Fibroblast of the conjunctiva (primary cell): ENCODE data around the gene OR2M3.
"Not testable (repeated sequence)": the region's sequence is repeated elsewhere in the genome, so short reads cannot be mapped to it uniquely, and the experiment has no call there.

Experiments used
- DNase-seq: peaks from one replicate; pipeline ENCODE4 v3.0.0-alpha.2; 2010; ENCODE audit warnings: low read depth

OR2M3 gene, protein sequence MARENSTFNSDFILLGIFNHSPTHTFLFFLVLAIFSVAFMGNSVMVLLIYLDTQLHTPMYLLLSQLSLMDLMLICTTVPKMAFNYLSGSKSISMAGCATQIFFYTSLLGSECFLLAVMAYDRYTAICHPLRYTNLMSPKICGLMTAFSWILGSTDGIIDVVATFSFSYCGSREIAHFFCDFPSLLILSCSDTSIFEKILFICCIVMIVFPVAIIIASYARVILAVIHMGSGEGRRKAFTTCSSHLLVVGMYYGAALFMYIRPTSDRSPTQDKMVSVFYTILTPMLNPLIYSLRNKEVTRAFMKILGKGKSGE

DNA sequence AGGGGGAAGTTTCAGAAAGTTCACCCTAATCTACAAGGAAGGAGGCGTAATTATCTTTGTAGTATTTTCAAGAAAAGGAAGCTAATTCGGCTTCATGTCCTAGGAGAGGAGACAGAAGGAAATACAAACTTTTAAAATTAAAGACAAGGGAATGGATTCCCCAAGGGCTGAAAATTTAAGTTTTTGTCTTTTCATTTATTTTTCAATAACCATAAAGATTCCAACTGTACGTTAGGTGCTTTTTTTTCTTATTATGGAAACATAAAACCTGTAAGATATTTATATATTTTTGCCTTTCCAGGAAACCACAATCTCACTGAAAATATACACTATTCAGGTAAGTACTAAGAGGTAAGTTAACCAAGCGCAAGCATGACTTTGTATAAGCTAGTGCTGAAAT, at the start of gene OR2M3:
TSS of gene OR2M3 (plus strand) at position 301 of the 400 bp plus-strand sequence. CDS start 5,803 bp downstream, outside the sequence.
- DNase-seq, result no peak

GRCh38 chr1:248152056-248152827, 44.8 kb upstream of the OR2M3 start:
- no peak for DNase-seq

DNA sequence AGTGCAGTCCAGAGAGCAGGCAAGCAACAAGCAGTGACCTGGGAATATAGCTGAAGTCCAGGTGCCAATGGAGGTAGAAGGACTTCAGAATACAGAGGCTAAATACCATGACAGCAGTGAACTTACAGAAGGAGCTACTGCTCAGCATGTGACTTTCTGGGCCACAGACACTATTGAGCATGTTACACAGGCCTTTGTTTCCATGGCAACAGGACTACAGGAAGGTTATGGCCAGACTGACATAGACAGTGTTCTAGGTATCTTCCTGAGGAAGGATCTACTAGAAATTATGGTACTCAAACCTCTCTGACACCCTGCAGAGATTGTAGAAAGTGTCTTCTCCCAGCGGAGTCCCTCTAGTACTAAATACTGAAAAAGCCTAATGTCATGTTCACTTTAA, 41.1 kb upstream of the OR2M3 start:
- DNase-seq, result no peak

GRCh38 chr1:248158758-248159157, 38.3 kb upstream of the OR2M3 start:
- DNase-seq, result no peak

DNA sequence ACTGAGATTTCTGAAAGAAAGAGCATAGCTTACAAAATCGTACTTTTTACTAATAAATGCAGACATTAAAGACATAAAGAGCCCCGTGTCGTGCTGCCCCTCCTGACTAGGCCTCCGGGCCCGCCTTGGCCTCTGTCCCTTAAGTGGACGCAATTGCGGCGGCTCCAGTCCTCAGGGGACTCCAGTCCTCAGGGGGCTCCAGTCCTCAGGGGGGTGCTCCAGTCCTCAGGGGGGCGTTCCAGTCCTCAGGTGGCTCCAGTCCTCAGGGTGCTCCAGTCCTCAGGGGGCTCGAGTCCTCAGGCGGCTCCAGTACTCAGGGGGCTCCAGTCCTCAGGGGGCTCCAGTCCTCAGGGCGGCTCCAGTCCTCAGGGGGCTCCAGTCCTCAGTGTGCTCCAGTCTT, 33.0 kb upstream of the OR2M3 start:
- no peak for DNase-seq

- no peak for DNase-seq
Measured at GRCh38 chr1:248165186-248165585, 31.9 kb upstream of the OR2M3 start.

GRCh38 chr1:248174521-248174920, 22.5 kb upstream of the OR2M3 start, which contains the start of gene OR2M2:
OR2M2 (plus strand) TSS chr1:248174821; CDS start chr1:248179986, 5,165 bp downstream.
- no peak for DNase-seq

GRCh38 chr1:248183996-248184395, 13.1 kb upstream of the OR2M3 start:
- no peak for DNase-seq

GRCh38 chr1:248187363-248187762, 9.7 kb upstream of the OR2M3 start:
- DNase-seq, result no peak

- DNase-seq, result no peak
Measured at GRCh38 chr1:248189026-248189425, 8.0 kb upstream of the OR2M3 start.

DNA sequence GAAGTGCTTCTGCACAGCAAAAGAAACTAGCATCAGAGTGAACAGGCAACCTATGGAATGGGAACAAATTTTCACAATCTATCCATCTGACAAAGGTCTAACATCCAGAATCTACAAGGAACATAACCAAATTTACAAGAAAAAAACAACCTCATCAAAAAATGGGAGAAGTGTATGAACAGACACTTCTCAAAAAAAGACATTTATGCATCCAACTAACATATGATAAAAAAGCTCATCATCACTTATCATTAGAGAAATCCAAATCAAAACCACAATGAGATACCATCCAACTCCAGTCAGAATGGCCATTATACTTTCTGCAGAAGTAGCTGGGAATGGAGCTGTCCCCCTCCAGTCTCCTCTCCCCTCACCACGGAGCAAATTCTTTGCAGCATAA, 2.9 kb upstream of the OR2M3 start:
- DNase-seq, result no peak

- DNase-seq, result no peak
Measured at GRCh38 chr1:248215880-248216279, 18.8 kb downstream of the OR2M3 start.

DNA sequence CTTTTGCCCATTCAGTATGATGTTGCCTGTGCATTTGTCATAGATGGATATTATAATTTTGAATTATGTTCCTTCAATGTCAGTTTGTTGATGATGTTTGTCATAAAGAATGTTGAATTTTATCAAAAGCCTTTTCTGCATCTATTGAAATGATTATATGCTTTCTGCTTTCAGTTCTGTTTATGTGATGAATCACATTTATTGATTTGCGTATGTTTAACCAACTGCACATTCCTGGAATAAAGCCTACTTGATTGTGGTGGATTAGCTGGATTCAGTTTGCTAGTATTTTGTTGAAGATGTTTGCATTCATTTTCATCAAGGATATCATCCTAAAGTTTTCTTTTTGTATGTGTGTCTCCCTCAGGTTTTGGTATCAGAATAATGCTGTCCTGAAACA, 28.5 kb downstream of the OR2M3 start:
- no peak for DNase-seq

DNA sequence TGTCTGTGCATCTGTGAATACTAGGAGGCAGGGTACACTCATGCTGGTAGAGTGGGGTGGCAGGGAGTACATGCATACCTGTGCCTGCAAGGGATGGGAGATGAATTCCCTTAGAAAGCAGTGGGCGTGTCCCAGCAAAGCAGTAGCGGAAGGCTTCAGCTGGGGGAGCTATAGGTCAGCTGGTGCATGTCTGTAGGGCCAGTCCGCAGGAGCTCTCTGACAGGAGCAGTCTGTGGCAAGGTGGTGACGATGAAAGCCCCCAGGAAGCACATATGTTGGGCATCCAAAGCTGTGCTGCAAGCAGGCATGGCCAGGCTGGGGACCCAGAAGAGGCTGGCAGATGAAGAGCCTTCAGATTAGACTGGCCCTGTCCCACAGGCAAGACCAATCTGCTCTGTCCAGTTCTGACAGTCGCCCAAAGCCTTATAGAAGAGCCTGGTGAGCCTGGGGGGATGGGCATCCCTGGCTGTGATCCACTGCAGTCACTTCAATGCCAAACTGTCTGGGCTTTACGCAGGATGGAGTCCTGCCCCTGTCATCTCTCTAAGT, 32.4 kb downstream of the OR2M3 start:
- DNase-seq, result no peak

DNA sequence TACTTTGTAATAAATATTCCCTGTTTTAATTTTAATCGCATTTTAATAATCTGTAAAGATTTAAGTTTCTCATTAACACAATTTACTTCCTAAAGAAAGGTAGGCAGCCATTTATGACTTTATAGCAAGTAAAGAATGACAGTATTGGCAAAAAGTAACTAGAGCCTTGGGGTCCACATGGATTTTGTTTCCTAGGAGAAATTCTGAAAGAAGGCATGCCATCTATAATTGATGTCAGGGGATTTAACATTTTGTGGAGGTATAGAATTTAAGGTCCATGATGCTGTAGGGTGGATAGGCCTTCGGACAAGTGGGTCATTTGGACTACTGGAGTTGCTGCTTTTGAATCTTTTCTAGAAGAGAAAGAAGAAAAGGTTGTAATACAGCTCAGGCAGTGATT, 34.1 kb downstream of the OR2M3 start, which contains the start of gene OR2M4:
TSS of gene OR2M4 (plus strand) at position 301 of the 400 bp plus-strand sequence. CDS start 7,512 bp downstream, outside the sequence.
- DNase-seq, result no peak

GRCh38 chr1:248239478-248239877, 42.4 kb downstream of the OR2M3 start:
- no peak for DNase-seq

DNA sequence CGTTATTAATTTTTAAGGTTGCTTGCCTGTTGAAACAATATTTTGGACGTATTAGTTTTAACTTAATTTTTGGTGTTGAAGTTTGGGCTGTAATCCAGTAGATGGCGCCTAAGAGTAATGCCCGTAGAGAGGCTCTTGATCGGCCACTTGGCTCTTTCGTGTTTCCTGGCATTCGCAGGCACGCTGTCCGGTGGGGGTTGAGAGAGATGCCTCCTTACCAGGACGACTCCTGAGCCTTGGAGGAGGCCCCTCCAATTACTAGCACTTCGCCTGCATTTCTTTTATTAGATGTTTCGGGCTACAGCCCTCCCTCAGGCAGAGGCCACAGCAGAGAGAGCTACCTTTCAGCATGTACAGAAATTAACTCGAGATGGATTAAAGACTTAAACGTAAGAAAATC, 46.1 kb downstream of the OR2M3 start:
- no peak for DNase-seq

DNA sequence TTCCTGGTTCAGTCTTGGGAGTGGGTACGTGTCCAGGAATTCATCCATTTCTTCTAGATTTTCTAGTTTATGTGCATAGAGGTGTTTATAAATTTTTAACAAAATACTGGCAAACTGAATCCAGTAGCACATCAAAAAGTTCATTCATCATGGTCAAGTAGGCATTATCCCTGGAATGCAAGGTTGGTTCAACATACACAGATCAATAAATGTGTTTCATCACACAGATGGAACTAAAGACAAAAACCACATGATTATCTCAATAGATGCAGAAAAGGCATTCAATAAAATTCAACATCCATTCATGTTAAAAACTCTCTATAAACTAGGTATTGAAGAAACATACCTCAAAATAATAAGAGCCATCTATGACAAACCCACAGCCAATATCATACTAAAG, 62.2 kb downstream of the OR2M3 start:
- DNase-seq, result not testable (repeated sequence)
